GM18870 (cell line): ENCODE results near the gene TEX264.
"Not testable (repeated sequence)": the region's sequence is repeated elsewhere in the genome, so short reads cannot be mapped to it uniquely, and the experiment has no call there.

ENCODE experiments used
- ATAC-seq: cut with Tn5 transposase; IDR thresholded peaks from one replicate; pipeline ENCODE4 v1.9.1; 2021; ENCODE audit warnings: moderate library complexity; ENCODE audit not compliant: unreplicated experiment

Gene TEX264

DNA sequence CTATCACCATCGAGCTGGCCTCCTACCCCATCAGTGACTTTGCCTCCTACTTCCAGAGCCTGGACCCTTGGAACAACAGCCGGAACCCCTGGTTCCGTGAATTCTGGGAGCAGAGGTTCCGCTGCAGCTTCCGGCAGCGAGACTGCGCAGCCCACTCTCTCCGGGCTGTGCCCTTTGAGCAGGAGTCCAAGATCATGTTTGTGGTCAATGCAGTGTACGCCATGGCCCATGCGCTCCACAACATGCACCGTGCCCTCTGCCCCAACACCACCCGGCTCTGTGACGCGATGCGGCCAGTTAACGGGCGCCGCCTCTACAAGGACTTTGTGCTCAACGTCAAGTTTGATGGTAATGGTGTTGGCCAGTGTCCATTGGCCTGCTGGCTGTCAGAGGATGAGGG is 41.9 kb downstream of the TEX264 start:
- ATAC-seq = no peak

DNA sequence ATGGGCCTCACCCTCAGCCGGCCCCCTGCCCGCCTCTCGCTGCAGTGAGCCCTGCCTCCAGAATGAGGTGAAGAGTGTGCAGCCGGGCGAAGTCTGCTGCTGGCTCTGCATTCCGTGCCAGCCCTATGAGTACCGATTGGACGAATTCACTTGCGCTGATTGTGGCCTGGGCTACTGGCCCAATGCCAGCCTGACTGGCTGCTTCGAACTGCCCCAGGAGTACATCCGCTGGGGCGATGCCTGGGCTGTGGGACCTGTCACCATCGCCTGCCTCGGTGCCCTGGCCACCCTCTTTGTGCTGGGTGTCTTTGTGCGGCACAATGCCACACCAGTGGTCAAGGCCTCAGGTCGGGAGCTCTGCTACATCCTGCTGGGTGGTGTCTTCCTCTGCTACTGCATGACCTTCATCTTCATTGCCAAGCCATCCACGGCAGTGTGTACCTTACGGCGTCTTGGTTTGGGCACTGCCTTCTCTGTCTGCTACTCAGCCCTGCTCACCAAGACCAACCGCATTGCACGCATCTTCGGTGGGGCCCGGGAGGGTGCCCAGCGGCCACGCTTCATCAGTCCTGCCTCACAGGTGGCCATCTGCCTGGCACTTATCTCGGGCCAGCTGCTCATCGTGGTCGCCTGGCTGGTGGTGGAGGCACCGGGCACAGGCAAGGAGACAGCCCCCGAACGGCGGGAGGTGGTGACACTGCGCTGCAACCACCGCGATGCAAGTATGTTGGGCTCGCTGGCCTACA is 44.4 kb downstream of the TEX264 start:
- no peak for ATAC-seq

DNA sequence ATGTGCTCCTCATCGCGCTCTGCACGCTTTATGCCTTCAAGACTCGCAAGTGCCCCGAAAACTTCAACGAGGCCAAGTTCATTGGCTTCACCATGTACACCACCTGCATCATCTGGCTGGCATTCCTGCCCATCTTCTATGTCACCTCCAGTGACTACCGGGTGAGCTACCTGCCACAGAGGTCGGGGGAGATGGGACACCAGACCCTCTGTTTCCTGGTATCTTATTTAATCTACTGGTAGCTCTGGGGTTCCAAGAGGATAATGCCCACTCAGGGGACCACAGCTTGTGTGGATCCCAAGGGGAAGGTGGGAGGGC is 44.9 kb downstream of the TEX264 start:
- no peak for ATAC-seq

DNA sequence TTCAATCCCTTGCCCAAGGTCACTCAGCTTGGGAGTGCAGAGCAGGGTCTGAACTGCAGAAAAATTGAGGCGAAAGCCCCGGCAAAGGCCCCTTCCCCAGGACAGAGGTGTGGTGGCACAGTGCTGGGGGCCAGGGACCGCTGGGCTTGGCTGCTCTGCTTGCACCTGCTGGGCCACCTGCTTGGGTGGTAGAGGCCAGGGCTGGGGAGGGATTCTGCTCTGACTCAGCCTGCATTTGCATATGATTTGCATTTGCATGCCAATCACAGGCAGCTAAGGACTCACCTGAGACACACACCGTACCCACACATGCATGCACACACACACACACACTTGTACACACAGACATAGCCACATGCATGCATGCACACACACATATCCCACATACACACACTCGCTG is 45.8 kb downstream of the TEX264 start:
- no peak for ATAC-seq

DNA sequence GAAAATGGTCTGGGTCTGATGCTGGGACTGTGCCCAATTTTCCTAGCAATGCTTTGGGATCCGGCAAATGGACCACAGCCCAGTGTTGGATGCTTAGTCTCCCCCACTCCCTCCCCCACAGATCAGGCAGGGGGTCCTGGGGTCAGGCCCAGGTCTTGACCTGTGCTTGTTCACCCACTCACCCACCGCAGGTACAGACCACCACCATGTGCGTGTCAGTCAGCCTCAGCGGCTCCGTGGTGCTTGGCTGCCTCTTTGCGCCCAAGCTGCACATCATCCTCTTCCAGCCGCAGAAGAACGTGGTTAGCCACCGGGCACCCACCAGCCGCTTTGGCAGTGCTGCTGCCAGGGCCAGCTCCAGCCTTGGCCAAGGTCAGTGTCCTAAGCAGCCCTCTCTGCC is 46.4 kb downstream of the TEX264 start:
- no peak for ATAC-seq

DNA sequence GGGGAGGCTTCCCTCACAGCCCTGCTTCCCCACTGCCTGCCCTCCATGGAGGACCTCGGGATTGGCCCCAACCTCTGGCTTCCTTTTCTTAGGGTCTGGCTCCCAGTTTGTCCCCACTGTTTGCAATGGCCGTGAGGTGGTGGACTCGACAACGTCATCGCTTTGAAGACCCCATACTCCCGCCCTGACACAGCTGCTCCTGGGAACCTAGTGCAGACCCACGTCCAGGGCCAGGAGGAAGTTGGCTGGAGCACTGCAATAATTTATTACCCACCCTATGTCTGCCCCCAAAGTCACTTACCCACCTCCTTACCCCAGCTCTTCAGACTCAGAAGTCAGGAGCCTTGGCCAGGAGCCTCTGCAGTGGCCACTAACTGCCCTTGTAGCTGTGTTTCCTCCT is 46.9 kb downstream of the TEX264 start:
- no peak for ATAC-seq

DNA sequence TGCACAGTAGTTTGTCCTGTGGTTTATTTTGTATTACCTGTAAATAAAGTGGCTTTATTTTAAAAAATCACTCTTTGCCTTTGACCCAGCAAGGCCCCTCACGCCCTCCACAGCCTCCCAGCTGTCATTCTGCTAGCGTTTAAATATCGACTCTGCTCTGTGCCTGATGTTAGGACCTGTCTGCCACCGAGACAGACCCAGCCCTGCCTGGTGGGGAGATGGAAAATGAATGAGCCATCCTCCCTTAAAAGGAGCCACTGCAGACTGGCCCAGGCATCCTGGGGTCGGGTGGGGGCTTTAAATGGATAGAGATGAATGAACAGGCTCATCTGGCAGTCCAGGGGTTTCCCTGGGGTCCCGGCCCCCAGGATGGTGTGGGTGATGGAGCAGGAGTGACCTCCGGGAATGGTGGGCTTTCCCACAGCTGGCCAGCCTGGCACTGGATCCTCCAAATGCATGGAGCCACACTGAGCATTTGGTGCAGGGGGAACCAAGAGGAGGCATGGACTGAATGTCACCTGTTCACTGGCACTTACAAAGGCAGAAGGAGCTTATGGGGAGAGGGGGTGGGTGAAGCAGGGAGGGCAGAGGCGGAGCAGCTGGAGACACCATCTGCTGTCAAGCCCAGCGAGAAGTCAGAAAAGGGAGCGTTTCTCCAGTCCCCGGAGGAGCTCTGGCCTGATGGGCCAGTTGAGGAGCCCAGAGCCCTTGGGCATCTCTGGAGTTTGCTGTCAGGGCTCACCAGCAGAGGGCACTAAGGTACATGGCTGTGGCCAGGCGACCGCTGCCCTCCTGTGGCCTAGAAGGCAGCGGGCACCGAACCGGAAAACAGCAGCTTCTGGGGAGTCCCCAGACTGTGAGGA is 47.7 kb downstream of the TEX264 start:
- ATAC-seq = no peak

DNA sequence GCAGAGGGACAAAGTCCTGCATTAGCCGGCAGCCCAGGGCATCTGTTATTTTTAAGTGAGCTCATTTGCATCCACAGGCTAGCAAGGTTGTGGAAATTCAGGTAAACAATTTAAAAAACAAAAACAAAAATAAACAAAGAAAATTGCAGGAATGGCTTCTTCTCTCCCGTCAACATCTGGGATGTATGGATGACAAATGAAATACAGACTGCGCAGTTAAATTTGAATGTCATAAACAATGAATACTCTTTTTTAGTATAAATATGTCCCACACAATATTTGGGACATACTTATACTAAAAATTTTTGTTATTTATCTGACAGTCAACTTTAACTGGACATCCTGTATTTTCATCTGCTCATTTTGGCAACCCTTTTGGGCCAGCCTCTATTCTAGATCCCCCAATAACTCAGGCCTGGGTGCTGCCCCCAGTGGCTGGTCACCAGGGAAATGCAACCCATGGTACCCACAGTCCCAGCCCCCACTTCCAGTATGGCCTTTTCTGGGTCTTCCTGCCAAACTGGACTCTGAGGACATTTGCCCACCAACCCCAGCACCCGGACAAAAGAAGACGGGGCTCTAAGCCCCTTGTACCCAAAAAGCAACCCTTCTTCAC is 48.5 kb downstream of the TEX264 start:
- ATAC-seq = no peak

DNA sequence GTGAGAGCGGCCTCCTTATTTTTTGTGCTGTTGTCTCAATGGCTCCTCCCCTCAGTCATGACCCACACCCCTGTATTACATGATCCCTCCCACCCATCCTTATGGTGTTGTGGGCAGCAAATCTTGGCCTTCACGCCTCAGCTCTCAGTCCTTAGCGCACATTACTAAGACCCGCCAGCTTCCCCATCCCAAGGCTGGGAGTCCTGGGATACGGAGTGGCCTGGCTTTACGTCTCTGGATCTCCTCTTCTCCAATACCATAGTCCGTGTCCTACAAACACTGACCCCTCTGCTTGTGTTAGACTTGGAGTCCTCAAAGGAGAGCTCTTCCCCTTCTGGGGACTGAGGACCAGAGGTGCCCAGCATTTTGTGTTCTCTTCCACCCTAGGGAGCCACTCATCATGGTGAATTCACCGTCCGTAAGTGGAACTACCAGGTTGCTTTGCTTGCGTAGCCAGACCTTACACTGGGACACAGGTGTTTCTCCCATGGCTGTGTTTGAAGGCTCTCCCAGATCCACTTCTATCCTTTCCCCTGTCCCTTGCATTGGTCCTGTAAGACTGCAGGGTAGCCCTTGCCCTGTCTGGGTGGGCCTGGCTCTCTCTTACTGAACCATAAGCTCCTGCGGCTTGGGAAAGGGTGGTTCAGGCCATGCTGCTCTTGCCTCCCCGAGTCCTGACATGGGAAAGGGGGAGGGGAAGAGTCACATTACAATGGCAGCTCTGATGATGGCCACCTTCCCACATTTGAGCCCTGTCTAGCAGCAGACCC is 49.4 kb downstream of the TEX264 start:
- ATAC-seq = no peak

DNA sequence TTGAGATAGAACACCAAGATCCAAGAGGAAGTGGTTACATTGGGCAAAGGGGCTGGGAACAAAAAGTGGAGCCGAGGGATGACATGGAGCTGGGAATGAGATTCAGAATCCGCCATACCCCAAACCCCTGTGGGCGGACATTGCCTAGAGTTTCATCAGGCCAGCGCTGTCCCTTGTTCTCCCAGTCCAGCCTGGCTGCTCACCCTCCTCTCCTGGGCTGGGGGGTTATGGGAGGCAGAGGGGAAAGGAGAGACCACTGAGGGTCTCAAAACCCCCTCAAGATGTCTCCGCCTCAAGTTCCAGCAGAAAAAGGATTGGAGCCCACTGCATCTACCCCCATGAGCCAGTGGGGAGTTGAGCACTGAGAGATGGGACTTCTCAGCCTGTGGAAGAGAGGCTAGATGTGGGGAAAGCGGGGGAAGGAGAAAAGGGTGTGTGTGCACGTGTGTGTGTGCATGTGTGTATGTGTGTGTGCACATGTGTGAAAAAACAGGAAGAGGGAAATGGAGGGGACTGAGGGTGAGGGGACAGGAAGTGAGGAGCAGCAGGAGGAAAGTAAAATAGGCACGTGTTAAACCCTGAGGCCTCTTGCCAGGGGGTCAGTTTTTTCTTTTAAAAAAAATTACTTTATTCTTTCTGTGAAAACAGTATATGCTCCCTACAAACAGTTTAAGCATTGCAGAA is 50.2 kb downstream of the TEX264 start:
- no peak for ATAC-seq

DNA sequence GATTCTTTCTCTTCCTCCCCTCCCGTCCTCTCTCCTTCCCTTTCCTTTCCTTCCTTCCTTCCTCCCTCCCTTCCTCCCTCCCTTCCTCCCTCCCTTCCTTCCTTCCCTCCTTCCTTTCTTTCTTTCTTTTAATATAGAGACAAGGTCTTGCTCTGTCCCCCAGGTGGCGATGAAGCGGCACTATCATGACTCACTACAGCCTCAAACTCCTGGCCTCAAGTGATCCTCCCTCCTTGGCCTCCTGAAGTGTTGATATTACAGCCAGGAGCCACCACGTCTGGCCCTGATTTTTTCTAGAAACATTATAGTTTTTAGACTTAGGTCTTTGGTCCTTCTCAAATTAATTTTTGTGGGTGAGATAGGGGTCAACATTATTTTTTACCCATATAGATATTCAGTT is 51.3 kb downstream of the TEX264 start:
- ATAC-seq = no peak

DNA sequence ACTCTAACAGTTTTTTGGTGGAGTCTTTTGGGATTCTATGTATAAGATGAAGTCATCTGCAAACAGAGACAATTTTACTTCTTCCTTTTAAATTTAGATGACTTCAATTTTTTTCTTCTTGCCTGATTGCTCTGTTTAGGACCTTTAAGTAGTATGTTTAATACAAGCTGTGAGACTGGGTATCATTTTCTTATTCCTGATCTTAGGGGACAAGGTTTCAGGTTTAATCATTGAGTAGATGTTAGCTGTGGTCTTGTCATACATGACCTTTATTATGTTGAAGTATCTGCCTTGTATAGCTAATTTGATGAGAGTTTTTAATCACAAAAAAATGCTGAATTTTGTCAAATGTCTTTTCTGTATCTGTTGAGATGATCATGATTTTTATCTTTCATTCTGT is 56.4 kb downstream of the TEX264 start:
- ATAC-seq = no peak

DNA sequence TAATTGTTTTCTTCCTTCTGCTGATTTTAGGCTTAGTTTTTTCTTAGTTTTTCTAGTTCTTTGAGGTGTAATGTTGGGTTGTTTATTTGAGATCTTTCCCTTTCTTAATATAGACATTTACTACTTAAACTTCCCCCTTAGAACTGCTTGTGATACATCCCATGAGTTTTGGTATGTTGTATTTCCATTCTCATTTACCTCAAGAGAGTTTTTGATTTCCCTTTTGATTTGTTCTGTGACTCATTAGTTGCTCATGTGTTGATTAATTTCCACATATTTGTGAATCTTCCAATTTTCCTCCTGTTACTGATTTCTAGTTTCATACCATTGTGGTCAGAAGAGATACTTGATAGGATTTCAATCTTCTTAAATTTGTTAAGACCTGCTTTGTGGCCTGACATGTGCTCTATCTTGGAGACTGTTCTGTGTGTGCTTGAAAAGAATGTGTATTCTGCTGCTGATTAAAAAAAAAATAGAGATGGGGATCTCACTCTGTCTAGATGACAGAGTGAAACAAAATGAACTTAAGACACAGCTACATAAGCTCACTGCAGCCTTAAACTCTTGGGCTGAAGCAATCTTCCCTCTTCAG is 58.1 kb downstream of the TEX264 start:
- no peak for ATAC-seq

DNA sequence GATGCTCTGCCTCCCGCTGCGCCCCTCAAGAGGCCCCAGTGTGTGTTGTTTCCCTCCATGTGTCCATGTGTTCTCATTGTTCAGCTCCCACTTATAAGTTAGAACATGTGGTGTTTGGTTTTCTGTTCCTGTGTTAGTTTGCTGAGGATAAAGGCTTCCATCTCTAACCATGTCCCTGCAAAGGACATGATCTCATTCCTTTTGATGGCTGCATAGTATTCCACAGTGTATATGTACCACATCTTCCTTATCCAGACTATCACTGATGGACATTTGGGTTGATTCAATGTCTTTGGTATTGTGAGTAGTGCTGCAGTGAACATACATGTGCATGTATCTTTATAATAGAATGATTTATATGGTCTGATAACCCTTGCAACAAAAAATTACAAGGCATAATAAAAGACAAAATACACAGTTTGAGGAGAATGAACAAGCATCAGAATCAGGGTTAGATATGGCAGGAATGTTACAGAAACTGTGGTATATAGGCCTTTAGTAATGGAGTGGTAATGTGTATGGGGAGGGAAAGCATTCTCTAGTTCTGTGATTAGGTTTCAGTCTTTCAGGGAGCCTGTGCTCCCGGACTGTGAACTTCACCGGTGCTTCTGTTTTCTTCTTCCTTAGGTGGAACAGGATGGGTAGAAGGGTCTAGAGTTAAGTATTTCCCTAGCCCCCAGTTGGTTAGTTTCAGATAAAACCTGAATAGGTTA is 63.0 kb downstream of the TEX264 start:
- no peak for ATAC-seq

DNA sequence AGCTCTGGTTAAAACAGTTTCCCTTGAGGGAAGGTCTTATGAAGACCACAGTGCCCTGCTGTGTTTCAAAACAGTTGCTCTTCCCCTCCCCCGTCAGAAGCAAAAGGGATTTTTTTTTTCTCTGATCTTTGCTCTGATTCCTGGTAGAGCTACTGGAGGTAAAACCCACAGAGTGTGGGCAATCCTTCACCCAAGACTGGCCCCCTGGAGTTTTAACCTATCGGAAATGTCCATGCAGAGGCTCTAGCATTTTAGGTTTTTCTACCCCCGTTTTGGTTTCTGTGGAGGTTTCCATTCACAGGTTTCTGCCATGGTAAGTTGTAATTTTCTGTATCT is 63.5 kb downstream of the TEX264 start:
- no peak for ATAC-seq

DNA sequence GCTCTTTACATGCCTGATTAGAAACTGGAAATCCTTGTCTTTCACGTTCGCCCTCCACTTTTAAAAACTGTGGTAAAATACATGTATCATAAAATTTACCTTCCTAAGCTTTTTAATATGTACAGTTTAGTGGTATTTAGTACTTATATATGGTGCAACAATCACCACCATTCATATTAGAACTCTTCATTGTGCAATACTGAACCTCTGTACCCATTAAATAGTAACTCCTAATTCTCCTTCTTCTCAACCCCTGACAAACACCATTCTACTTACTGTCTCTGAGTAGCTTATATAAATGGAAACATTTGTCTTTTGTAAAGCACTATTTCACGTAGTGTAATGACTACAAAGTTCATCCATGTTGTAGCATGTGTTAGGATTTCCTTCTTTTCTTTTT is 64.0 kb downstream of the TEX264 start:
- no peak for ATAC-seq

DNA sequence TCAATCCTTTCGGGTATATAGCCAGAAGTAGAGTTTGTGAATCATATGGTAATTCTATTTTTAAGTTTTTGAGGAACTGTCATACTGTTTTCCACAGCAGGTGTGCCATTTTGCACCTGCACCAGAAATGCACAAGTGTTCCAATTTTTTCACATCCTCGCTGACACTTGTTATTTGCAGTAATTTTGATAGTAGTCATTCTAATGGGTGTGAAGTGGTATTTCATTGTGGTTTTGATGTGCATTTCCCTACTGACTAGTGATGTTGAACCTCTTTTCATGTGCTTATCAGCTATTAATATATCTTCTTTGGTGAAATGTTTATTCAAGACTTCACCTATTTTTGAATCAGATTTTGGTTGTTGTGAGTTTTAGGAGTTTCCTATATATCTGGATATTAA is 64.9 kb downstream of the TEX264 start:
- no peak for ATAC-seq

DNA sequence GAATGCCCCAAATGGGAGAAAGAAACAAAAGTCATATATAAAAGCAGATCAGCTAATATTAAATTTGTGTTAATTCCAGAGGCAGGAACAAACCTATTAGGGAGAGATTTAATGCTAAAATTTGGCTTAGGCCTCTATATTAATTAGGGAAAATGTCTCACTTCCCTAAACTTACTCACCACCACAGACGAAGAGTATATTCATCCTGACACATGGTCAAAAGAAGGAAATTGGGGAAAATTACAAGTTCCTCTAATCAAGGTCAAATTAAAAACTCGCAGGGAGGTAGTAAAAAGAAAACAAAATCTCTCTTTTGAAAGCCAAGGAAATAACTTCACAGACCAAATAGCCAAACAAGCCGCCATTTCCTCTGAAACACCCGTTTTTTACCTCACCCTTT is 68.1 kb downstream of the TEX264 start:
- ATAC-seq = no peak

DNA sequence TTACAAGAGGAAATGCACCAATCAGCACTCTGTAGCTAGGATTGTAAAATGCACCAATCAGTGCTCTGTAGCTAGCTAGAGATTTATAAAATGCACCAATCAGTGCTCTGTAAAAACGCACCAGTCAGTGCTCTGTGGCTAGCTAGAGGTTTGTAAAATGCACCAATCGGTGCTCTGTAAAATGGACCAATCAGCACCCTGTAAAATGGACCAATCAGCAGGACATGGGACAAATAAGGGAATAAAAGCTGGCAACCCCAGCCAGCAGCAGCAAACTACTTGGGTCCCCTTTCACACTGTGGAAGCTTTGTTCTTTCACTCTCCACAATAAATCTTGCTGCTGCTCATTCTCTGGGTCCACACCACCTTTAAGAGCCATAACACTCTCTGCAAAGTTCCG is 71.3 kb downstream of the TEX264 start:
- not testable (repeated sequence) for ATAC-seq

DNA sequence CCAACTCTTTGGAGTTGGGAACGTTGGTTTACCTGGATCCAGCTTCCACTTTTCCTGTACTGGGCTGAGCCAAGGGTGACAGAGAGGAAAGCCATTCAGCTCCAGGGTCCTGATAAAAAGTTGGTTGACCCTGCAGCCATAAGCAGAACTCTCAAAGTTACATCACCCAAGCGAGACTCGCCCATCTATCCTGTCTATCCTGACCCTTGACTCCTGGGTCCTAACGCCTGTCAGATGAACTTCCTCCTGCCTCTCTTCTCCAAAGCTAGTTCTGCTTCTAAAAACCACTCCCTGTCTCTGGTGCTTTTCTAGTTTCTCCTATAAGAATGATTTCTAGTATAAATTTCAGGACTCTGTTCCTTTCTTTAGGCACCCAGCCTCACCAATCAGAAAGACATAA is 71.9 kb downstream of the TEX264 start:
- not testable (repeated sequence) for ATAC-seq
